Nephron (organoid): ENCODE data around the gene CALML3.

Experiments used
- H3K27ac Mint-ChIP-seq, 3 experiments: 2 replicates each; pipeline ENCODE4 v1.8.0; 2020; ENCODE audit warnings: mixed read lengths in 3 of 3, mild to moderate bottlenecking in 2 of 3, moderate library complexity in 1 of 3
- H3K27me3 Mint-ChIP-seq: 2 replicates; pipeline ENCODE4 v1.8.0; 2021; ENCODE audit warnings: low read depth, mild to moderate bottlenecking, moderate library complexity, mixed read lengths
- H3K36me3 Mint-ChIP-seq: 2 replicates; pipeline ENCODE4 v1.8.0; 2020; ENCODE audit warnings: low read depth, mixed read lengths
- H3K4me1 Mint-ChIP-seq: 2 replicates; pipeline ENCODE4 v1.8.0; 2020; ENCODE audit warnings: mixed read lengths
- H3K4me3 Mint-ChIP-seq, 3 experiments: 2 replicates each; pipeline ENCODE4 v1.8.0; 2020; ENCODE audit warnings: mild to moderate bottlenecking in 3 of 3, mixed read lengths in 3 of 3, moderate library complexity in 2 of 3
- H3K9me3 Mint-ChIP-seq: 2 replicates; pipeline ENCODE4 v1.8.0; 2020; ENCODE audit warnings: mixed read lengths
- CTCF ChIP-seq, 3 experiments: fragments of 200-600 bp; sonication (generic); IDR thresholded peaks; one replicate each; pipeline ENCODE4 v1.5.0; 2021; ENCODE audit warnings: antibody characterized with exemption in 3 of 3; ENCODE audit not compliant: unreplicated experiment in 3 of 3

Gene CALML3

GRCh38 chr10:5532618-5533097 lies 7.9 kb downstream of the CALML3 start:
- TF ChIP-seq CTCF (IDR thresholded peaks at IDR 0.05; ENCODE audit: unreplicated experiment in 3 of 3): no peak
- Mint-ChIP-seq H3K27ac (peak overlapping the region in 2 of 3 experiments; percentile 28 to 71), H3K4me1 (peaks cover 60% of the 10 kb centered on the region), H3K9me3 (peaks cover 4% of the 10 kb centered on the region), H3K27me3 (peaks cover 3% of the 10 kb centered on the region), H3K4me3 (peak overlapping the region in 1 of 3 experiments; percentile 18), H3K36me3 (no peaks in the 10 kb centered on the region)

- Mint-ChIP-seq H3K27me3 (peaks cover 3% of the 10 kb centered on the region), H3K36me3 (no peaks in the 10 kb centered on the region), H3K27ac (peak overlapping the region in 2 of 3 experiments; percentile 28 to 71), H3K4me1 (peaks cover 61% of the 10 kb centered on the region), H3K4me3 (peak overlapping the region in 1 of 3 experiments; percentile 18), H3K9me3 (peaks cover 4% of the 10 kb centered on the region)
- no peak for TF ChIP-seq CTCF (IDR thresholded peaks at IDR 0.05; ENCODE audit: unreplicated experiment in 3 of 3)
Measured at GRCh38 chr10:5533098-5533731, 8.5 kb downstream of the CALML3 start.

- H3K36me3 Mint-ChIP-seq: no peaks in the 10 kb centered on the region
- H3K27ac Mint-ChIP-seq: peak overlapping the region; percentile 46 to 71 (median 56)
- peak overlapping the region in 1 of 3 experiments; percentile 8 for H3K4me3 Mint-ChIP-seq
- peaks cover 69% of the 10 kb centered on the region for H3K4me1 Mint-ChIP-seq
- TF ChIP-seq CTCF (IDR thresholded peaks at IDR 0.05; ENCODE audit: unreplicated experiment in 3 of 3): no peak
- peaks cover 4% of the 10 kb centered on the region for H3K9me3 Mint-ChIP-seq
- peaks cover 3% of the 10 kb centered on the region for H3K27me3 Mint-ChIP-seq
Measured at GRCh38 chr10:5534051-5534821, 9.5 kb downstream of the CALML3 start.

GRCh38 chr10:5534880-5535856 lies 10.4 kb downstream of the CALML3 start:
- Mint-ChIP-seq H3K9me3 (peaks cover 6% of the 10 kb centered on the region), H3K27ac (peak overlapping the region; percentile 46 to 71 (median 56)), H3K27me3 (peaks cover 3% of the 10 kb centered on the region), H3K36me3 (no peaks in the 10 kb centered on the region), H3K4me1 (peaks cover 60% of the 10 kb centered on the region), H3K4me3 (peak overlapping the region in 1 of 3 experiments; percentile 8)
- no peak for TF ChIP-seq CTCF (IDR thresholded peaks at IDR 0.05; ENCODE audit: unreplicated experiment in 3 of 3)

GRCh38 chr10:5536486-5537081 lies 11.8 kb downstream of the CALML3 start:
- TF ChIP-seq CTCF (IDR thresholded peaks at IDR 0.05; ENCODE audit: unreplicated experiment in 3 of 3): no peak
- Mint-ChIP-seq H3K9me3 (peaks cover 8% of the 10 kb centered on the region), H3K4me3 (no peak overlapping the region), H3K4me1 (peaks cover 45% of the 10 kb centered on the region), H3K27me3 (peaks cover 3% of the 10 kb centered on the region), H3K27ac (peak overlapping the region in 2 of 3 experiments; percentile 58 to 61), H3K36me3 (peaks cover 5% of the 10 kb centered on the region)
